VCaP (cell line): ENCODE results near the gene WWOX.

Experiments
- H3K27ac ChIP-seq: fragments of 450-650 bp; 2 replicates; pipeline ENCODE4 v1.5.1; 2017
- CTCF ChIP-seq: fragments of 450-650 bp; conservative IDR thresholded peaks from 2 replicates; pipeline ENCODE4 v1.5.1; 2017; ENCODE audit warnings: mild to moderate bottlenecking, moderate library complexity

Gene WWOX

GRCh38 chr16:78838276-78838675 is 738.8 kb downstream of the WWOX start:
- no peak for TF ChIP-seq CTCF

GRCh38 chr16:78842950-78843349 is 743.5 kb downstream of the WWOX start:
- TF ChIP-seq CTCF: no peak
- no peak overlapping the region for H3K27ac ChIP-seq

More at GRCh38 chr16:78838276-78838675, 738.8 kb downstream of the WWOX start:
- H3K27ac ChIP-seq: no peak overlapping the region

DNA sequence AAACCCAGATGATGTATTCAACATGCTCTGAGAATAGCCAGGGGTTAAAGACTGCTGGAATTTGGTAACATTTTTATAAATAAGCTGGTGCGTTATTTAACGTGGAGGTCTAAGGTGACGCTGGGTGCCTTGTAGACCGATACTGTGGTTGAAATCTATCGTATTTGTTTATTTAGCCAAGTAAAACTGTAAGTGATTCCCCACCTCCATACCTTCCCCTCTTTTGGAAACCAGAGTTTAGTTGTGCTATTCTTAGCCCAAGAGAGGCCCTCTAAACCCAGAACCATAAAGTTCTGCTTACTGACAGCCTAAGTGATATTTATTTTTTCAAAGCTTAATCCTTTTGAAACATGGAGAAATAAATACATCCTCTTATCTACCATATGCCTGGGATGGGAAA is 744.5 kb downstream of the WWOX start:
- H3K27ac ChIP-seq: no peak overlapping the region
- no peak for TF ChIP-seq CTCF

DNA sequence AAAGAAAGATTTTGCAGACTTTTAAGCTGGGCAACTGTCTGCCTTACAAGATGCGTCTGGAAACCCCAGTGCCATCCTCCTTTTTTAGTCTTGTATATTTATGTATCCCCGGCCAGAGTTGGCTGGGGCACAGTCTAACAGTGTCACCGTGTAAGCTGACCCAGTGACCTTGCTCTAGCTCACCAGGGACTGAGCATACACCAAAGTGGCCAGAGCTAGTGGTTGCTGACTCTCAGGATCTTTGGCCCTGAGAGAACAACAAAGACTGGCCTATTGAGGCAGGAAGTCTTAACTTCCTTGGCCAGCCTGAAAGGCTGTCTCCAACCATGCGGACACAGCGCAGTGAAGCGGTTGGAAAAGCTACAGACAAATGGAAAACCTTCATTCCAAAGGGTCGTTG is 745.2 kb downstream of the WWOX start:
- no peak for TF ChIP-seq CTCF
- H3K27ac ChIP-seq: no peak overlapping the region

DNA sequence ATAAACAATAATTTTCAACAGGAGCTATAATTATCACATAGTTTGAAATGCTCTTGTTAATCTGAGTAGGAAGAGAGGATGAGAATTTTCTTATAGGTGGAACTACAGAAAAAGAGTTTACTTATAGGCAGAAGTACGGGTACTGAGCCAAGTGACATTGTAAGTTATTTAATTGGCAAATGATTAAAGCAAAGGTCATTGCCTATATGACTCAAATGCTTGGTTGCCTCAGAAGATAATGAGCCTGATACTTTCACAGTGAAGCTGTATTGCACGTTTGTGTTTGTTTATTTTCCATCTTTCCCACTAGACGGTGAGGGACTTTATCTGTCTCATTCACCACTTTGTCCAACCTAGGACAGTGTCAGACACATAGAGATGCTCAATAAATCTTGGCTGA is 751.8 kb downstream of the WWOX start:
- no peak for TF ChIP-seq CTCF
- H3K27ac ChIP-seq: no peak overlapping the region

- no peak overlapping the region for H3K27ac ChIP-seq
- no peak for TF ChIP-seq CTCF
Observed at GRCh38 chr16:78852081-78852635, 752.7 kb downstream of the WWOX start.

DNA sequence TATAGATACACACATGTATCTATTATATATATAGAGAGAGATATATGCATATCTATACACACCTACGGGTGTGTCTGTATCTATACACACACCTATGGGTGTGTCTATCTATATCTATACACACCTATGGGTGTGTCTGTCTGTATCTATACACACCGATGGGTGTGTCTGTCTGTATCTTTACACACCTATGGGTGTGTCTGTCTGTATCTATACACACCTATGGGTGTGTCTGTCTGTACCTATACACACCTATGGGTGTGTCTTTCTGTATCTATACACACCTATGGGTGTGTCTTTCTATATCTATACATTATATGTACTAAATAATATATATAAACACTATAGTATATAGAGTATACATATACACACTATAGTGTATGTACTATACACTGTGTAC is 762.6 kb downstream of the WWOX start:
- no peak for TF ChIP-seq CTCF
- H3K27ac ChIP-seq: no peak overlapping the region

DNA sequence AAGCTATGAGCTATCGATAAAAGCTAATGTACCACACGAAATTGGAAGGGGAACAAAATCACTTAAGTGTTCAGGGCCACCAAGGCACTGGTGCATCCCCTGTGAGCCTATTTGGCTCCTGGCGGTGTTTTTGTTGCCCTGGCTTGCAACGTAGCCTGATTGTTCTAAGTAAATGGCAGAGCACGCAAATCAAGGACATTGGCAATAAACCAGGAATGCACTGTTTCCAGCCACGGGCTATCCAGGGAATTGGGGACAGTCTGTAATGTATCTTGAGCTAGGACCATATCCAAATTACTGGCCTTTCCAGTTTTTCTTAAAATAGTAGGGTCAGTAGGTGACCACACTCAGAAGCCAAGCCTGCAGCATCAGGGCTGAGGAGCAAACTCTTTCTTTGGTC is 767.1 kb downstream of the WWOX start:
- TF ChIP-seq CTCF: no peak
- H3K27ac ChIP-seq: peak overlapping the region; percentile 47
